Kidney (tissue), 14 donors: ENCODE data around the gene ZBTB44. TPM values are rescaled to one million over a fixed set of nuclear protein-coding genes. Genes with fewer than 3 reads are reported as not detected.
A peak's percentile ranks its signal among the peaks of the same experiment; 100 is the strongest.

Source experiments
- DNase-seq, 5 donors: peaks; one replicate each; pipeline ENCODE4 v3.0.0-alpha.2; 2013 to 2020
- FAIRE-seq: peaks from 2 replicates; lab custom pipeline; 2012; peaks lifted over from hg19 to GRCh38; lab: Jason Lieb, UNC
- H3K27ac ChIP-seq, 2 donors: one replicate each; pipeline ENCODE4 v1.7.0; 2013; ENCODE audit warnings: low read depth in 2 of 2, low read length in 2 of 2, inconsistent platforms in 1 of 2
- H3K27me3 ChIP-seq: one replicate; pipeline ENCODE4 v1.7.1; 2013; ENCODE audit warnings: low read length, inconsistent platforms; ENCODE audit not compliant: control insufficient read depth, insufficient read depth
- H3K36me3 ChIP-seq, 3 donors: one replicate each; pipeline versions ENCODE4 v1.7.0 to v1.7.1; 2013; ENCODE audit warnings: low read length in 3 of 3, control low read depth in 1 of 3, inconsistent platforms in 1 of 3; ENCODE audit not compliant: insufficient read depth in 3 of 3, control insufficient read depth in 2 of 3
- H3K4me1 ChIP-seq, 3 donors: one replicate each; pipeline versions ENCODE4 v1.7.0 to v1.7.1; 2013; ENCODE audit warnings: low read length in 3 of 3, inconsistent platforms in 1 of 3, low read depth in 1 of 3; ENCODE audit not compliant: control insufficient read depth in 2 of 3, insufficient read depth in 2 of 3
- H3K4me3 ChIP-seq, 3 donors: one replicate each; pipeline versions ENCODE4 v1.7.0 to v1.8.1; 2013; ENCODE audit warnings: low read length in 3 of 3, control low read depth in 1 of 3, inconsistent platforms in 1 of 3
- H3K9ac ChIP-seq, 3 donors: one replicate each; pipeline versions ENCODE4 v1.7.0 to v1.7.1; 2013; ENCODE audit warnings: low read length in 3 of 3, control low read depth in 1 of 3, inconsistent platforms in 1 of 3
- H3K9me3 ChIP-seq, 3 donors: one replicate each; pipeline versions ENCODE4 v1.7.0 to v1.7.1; 2013; ENCODE audit warnings: low read length in 3 of 3, control low read depth in 1 of 3, inconsistent platforms in 1 of 3; ENCODE audit not compliant: control insufficient read depth in 2 of 3, insufficient read depth in 1 of 3
- intact Hi-C: fragments of 100-400 bp; cut with DNase I; formaldehyde crosslinking; loops from one replicate; pipeline ENCODE4 v1.11.1; 2022
- polyA plus RNA-seq: library from polyadenylated mRNA; stranded (reverse); fragments of 350-450 nt; fragmentation: Illumina TruSeq; extraction: RNeasy Lipid Tissue Mini Kit (QIAGEN cat#74804); gene quantifications from one replicate; pipeline ENCODE4 v1.2.3, GENCODE V29; 2014; ENCODE audit warnings: low read depth, low replicate concordance; ENCODE audit not compliant: insufficient read depth
- total RNA-seq: library from RNA; stranded (reverse); fragmentation: NEBNext Ultra II Directional; extraction: Animal tissue kit (Norgen Biotek cat#: 25700); gene quantifications from one replicate; pipeline ENCODE4 v1.2.1, GENCODE V29; 2021
- TF ChIP-seq, protein P1 (sequence below): IDR thresholded peaks from 3 replicates; pipeline ENCODE4 v1.5.1; 2012; ENCODE audit warnings: mild to moderate bottlenecking, moderate library complexity, borderline replicate concordance; ENCODE audit not compliant: insufficient read depth; ENCODE audit errors: extremely low read depth
- donor health status: control.
- donor health status: control.
- donor health status: control.
- donor health status: control.
- donor health status: control.
- donor health status: DM: yes; HTN: yes; CAD: no.
- donor health status: Normal renal cell carcinoma (clear cell type).

ZBTB44 gene
- total and polyA plus RNA-seq, 2 donors from 2014 or later: 13.1 to 59.7 TPM

DNA sequence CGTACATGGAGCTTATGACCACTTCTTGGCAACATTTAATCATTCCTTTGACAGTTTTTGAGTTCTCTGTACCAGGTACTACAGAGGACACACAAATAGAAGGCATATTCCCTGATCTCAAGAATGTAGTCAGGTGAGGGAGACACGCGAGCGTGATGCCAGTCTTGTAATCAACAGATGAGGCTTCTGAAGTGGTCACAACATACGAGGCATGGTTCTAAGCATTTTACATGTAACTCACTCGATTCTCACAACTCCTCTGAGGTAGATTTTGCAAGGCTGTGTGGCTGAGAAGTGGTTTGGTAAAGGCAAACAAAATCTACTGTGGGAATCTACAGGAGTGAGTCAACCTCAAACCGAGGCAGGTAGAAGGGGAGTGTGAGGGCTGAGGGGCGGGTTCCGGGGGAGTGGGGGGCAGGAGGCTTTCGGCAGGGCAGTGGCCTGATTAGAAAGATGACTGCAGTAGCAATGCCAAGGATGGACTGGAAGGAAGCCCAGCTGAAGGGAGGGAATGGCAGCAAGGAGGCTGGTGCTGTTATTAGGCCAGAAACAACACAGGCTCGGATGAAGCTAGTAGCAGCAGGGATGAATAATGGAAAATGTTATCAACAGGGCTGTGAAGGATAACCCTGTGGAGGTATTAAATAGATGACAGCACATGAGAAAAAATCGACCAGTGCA, 91.3 kb downstream of the ZBTB44 start:
- no peak overlapping the region for H3K4me3 ChIP-seq
- no peaks in the 10 kb centered on the region for H3K9me3 ChIP-seq
- intact Hi-C loops: no loop called here
- H3K9ac ChIP-seq: no peak overlapping the region
- no peaks in the 10 kb centered on the region for H3K4me1 ChIP-seq
- H3K36me3 ChIP-seq: no peaks in the 10 kb centered on the region
- H3K27ac ChIP-seq: no peak overlapping the region
- peak in 1 of 5 donors; percentile 27 for DNase-seq
- H3K27me3 ChIP-seq: no peaks in the 10 kb centered on the region
- FAIRE-seq: no peak
- TF ChIP-seq, protein P1, sequence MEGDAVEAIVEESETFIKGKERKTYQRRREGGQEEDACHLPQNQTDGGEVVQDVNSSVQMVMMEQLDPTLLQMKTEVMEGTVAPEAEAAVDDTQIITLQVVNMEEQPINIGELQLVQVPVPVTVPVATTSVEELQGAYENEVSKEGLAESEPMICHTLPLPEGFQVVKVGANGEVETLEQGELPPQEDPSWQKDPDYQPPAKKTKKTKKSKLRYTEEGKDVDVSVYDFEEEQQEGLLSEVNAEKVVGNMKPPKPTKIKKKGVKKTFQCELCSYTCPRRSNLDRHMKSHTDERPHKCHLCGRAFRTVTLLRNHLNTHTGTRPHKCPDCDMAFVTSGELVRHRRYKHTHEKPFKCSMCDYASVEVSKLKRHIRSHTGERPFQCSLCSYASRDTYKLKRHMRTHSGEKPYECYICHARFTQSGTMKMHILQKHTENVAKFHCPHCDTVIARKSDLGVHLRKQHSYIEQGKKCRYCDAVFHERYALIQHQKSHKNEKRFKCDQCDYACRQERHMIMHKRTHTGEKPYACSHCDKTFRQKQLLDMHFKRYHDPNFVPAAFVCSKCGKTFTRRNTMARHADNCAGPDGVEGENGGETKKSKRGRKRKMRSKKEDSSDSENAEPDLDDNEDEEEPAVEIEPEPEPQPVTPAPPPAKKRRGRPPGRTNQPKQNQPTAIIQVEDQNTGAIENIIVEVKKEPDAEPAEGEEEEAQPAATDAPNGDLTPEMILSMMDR: no peak

DNA sequence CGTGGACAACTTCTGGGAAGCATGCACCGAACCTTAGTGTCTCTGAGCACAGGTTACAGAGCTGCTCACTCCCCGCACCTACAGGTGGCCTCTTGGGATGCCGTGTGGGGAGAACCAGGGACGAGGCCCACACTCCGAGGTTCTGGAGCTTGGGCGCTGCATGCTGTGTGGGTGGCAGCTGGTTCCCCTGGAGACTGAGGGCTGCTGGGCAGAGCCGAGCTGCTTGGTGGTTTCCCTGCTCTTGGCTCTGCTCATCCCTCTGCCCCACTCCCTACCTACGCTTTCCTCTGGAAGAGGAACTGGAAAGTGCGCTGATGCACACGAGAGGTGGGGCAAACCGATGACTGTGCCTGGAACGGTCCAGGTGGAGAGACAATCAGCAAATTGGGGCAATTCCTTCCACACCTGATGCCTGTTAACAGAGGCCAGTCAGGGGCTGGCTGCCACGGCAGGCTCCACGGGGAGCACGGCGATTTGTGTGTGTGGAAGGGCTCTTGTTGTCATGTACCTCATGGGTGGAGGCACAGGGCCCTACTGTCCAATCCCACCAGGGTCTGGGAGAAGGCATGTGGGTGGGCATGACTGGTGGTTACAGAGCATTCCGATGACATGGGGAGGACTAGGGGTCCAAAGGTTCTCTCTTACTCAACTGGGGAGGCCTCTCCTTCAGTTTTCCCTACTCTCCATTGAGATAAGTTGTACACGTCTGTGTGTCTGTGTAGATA, 94.2 kb downstream of the ZBTB44 start:
- intact Hi-C loops: no loop called here
- H3K4me1 ChIP-seq: peaks cover 0 to 8% (median 0%) of the 10 kb centered on the region in 3 donors
- H3K4me3 ChIP-seq: no peak overlapping the region
- no peak overlapping the region for H3K9ac ChIP-seq
- no peaks in the 10 kb centered on the region for H3K36me3 ChIP-seq
- H3K9me3 ChIP-seq: no peaks in the 10 kb centered on the region
- FAIRE-seq (no peak), DNase-seq (peak in 1 of 5 donors; percentile 12)
- no peaks in the 10 kb centered on the region for H3K27me3 ChIP-seq
- H3K27ac ChIP-seq: no peak overlapping the region
- TF ChIP-seq, protein P1: no peak

DNA sequence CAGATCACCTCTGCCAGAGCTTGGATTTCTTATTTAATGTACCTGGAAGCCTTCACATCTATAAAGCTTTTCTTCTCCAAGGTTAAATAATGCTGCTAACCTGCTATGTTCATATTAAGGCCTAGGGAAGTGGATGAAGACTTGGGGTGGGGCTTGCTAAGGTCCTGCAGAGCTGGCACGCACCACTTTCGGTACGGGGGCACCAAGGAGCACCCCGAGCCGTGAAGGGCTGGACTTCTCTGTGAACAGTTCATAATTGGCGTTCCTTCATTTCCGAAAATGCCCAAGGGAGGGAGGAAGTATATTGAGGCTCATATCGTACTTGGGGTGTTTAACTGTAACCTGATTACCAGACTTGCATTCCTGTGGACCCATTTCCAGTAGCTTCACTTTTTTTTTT, 95.6 kb downstream of the ZBTB44 start:
- H3K4me3 ChIP-seq: no peak overlapping the region
- TF ChIP-seq, protein P1: no peak
- FAIRE-seq (no peak), DNase-seq (peak in 1 of 5 donors; percentile 37)
- H3K9ac ChIP-seq: no peak overlapping the region
- no peak overlapping the region for H3K27ac ChIP-seq
- no peaks in the 10 kb centered on the region for H3K36me3 ChIP-seq
- intact Hi-C loops: no loop called here
- H3K4me1 ChIP-seq: peaks cover 0 to 8% (median 0%) of the 10 kb centered on the region in 3 donors
- H3K9me3 ChIP-seq: no peaks in the 10 kb centered on the region
- H3K27me3 ChIP-seq: no peaks in the 10 kb centered on the region
